ENCODE measurements around the gene CCL25. TPM values are rescaled to one million over a fixed set of nuclear protein-coding genes. Genes with fewer than 3 reads are reported as not detected.

CCL25 gene
- total RNA-seq, 4 donors from 2014 or later, result not detected

DNA sequence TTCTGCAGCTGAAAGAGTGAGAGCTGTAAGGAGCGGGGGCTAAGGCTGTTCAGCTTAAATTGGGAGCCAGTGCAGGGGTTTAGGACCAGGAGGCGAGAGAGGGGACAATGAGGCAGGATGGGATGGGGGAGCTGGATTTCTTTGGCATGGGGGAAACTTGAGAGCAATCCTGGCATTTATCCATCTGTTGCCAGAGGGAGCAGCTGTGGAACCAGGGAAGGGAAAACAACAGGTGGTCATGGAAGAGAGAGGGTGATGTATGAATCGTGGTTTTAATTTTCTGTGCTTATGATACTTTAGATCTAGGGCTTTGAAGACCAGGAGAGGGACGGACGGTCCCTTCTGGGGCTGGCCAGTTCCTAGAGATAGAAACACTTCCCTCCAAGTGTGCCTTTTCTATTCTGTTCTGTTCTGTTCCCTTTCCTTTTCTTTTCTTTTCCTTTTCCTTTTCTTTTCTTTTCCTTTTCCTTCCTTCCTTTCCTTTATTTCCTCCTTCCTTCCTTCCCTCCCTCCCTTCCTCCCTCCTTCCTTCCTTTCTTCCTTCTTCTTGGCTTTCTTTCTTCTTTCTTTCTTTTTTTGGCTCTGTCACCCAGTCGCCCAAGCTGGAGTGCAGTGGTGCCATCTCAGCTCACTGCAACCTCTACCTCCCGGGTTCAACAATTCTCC, 16.0 kb upstream of the CCL25 start:
- Histone ChIP-seq H3K27ac (replicated peaks in 1 of 4) (no peak overlapping the region), H3K9me3 (no peaks in the 10 kb centered on the region), H3K27me3 (peaks cover 0 to 39% (median 1%) of the 10 kb centered on the region in 4 donors), H3K4me1 (no peaks in the 10 kb centered on the region), H3K4me3 (no peak overlapping the region), H3K36me3 (no peaks in the 10 kb centered on the region)
- WGBS, result 52% methylated on average over 7 of the region's 7 CpGs
- no peak for DNase-seq (ENCODE audit: extremely low spot score)
- TF ChIP-seq POLR2A (IDR thresholded peaks at IDR 0.05; ENCODE audit: low read depth) (no peak), POLR2AphosphoS5 (IDR thresholded peaks at IDR 0.05) (no peak), EP300 (IDR thresholded peaks at IDR 0.05) (no peak)
- TF ChIP-seq, protein P1, sequence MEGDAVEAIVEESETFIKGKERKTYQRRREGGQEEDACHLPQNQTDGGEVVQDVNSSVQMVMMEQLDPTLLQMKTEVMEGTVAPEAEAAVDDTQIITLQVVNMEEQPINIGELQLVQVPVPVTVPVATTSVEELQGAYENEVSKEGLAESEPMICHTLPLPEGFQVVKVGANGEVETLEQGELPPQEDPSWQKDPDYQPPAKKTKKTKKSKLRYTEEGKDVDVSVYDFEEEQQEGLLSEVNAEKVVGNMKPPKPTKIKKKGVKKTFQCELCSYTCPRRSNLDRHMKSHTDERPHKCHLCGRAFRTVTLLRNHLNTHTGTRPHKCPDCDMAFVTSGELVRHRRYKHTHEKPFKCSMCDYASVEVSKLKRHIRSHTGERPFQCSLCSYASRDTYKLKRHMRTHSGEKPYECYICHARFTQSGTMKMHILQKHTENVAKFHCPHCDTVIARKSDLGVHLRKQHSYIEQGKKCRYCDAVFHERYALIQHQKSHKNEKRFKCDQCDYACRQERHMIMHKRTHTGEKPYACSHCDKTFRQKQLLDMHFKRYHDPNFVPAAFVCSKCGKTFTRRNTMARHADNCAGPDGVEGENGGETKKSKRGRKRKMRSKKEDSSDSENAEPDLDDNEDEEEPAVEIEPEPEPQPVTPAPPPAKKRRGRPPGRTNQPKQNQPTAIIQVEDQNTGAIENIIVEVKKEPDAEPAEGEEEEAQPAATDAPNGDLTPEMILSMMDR (IDR thresholded peaks at IDR 0.05), result no peak
- intact Hi-C loops (cut with DNase I), result no loop called here

DNA sequence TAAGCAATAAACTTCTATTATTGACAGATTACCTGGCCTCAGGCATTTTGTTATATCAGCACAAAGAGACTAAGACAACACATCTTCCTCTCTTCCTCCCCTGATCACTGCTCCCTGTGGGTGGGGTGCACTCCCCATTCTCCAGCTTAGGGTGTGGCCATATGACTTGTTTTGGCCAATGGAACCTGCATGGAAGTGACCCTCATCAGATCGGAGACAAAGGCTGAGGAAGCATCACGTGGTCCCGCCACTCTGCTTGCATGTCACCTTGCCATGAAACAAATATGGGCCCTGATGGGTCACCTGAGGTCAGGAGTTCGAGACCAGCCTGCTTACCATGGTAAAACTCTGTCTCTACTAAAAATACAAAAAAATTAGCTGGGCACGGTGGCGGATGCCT, 13.7 kb upstream of the CCL25 start:
- Histone ChIP-seq H3K36me3 (no peaks in the 10 kb centered on the region), H3K9me3 (no peaks in the 10 kb centered on the region), H3K27me3 (peaks cover 0 to 35% (median 1%) of the 10 kb centered on the region in 4 donors), H3K4me3 (no peak overlapping the region), H3K4me1 (no peaks in the 10 kb centered on the region), H3K27ac (replicated peaks in 1 of 4) (no peak overlapping the region)
- TF ChIP-seq EP300 (IDR thresholded peaks at IDR 0.05), result no peak
- TF ChIP-seq, protein P1 (IDR thresholded peaks at IDR 0.05), result no peak
- TF ChIP-seq POLR2A (IDR thresholded peaks at IDR 0.05; ENCODE audit: low read depth), result no peak
- TF ChIP-seq POLR2AphosphoS5 (IDR thresholded peaks at IDR 0.05), result no peak
- intact Hi-C loops (cut with DNase I), result no loop called here
- 64% methylated on average over 6 of the region's 6 CpGs for WGBS
- DNase-seq (ENCODE audit: extremely low spot score), result no peak

DNA sequence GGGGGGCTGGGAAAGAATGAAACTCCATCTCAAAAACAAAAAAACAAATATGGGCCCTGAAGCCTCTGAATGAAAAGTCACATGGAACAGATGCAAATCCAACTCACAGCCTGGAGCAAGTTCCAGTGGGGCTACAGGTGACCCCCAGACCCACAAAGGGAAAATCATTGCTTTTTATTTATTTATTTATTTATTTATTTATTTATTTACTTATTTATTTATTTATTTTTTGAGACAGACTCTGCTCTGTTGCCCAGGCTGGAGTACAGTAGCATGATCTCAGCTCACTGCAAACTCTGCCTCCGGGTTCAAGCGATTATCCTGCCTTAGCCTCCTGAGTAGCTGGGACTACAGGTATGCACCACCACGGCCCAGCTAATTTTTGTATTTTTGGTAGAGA, 13.3 kb upstream of the CCL25 start:
- Histone ChIP-seq H3K36me3 (no peaks in the 10 kb centered on the region), H3K27ac (replicated peaks in 1 of 4) (no peak overlapping the region), H3K27me3 (peaks cover 0 to 38% (median 1%) of the 10 kb centered on the region in 4 donors), H3K4me3 (no peak overlapping the region), H3K4me1 (no peaks in the 10 kb centered on the region), H3K9me3 (no peaks in the 10 kb centered on the region)
- TF ChIP-seq EP300 (IDR thresholded peaks at IDR 0.05) (no peak), POLR2A (IDR thresholded peaks at IDR 0.05; ENCODE audit: low read depth) (no peak), POLR2AphosphoS5 (IDR thresholded peaks at IDR 0.05) (no peak)
- TF ChIP-seq, protein P1 (IDR thresholded peaks at IDR 0.05), result no peak
- intact Hi-C loops (cut with DNase I), result no loop called here
- WGBS, result 97% methylated on average over 3 of the region's 3 CpGs
- DNase-seq (ENCODE audit: extremely low spot score), result no peak

DNA sequence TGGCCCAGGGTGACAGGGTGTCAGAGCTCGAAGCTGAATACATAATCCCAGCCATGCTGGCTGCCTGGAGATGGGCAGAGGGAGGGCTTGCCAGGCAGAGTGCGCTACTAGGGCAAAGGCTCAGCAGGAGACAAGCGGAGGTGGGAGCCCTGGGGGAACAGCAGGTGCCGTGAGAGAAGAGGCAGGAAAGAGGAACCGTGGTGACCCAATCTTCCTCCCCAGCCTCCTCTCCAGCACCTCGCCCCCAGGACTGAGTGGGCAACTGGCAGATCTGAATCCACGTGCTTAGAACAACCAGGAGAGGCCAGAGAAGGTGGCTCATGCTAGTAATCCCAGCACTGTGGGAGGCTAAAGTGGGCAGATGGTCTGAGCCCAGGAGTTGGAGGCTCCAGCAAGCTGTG, 11.0 kb upstream of the CCL25 start:
- H3K4me3 ChIP-seq, result no peak overlapping the region
- no peaks in the 10 kb centered on the region for H3K36me3 ChIP-seq
- intact Hi-C loops (cut with DNase I), result no loop called here
- no peak overlapping the region for H3K27ac ChIP-seq (replicated peaks in 1 of 4)
- peaks cover 0 to 41% (median 1%) of the 10 kb centered on the region in 4 donors for H3K27me3 ChIP-seq
- H3K9me3 ChIP-seq, result no peaks in the 10 kb centered on the region
- WGBS, result 55% methylated on average over 7 of the region's 7 CpGs
- no peak for TF ChIP-seq POLR2A (IDR thresholded peaks at IDR 0.05; ENCODE audit: low read depth)
- no peak for DNase-seq (ENCODE audit: extremely low spot score)
- no peaks in the 10 kb centered on the region for H3K4me1 ChIP-seq

DNA sequence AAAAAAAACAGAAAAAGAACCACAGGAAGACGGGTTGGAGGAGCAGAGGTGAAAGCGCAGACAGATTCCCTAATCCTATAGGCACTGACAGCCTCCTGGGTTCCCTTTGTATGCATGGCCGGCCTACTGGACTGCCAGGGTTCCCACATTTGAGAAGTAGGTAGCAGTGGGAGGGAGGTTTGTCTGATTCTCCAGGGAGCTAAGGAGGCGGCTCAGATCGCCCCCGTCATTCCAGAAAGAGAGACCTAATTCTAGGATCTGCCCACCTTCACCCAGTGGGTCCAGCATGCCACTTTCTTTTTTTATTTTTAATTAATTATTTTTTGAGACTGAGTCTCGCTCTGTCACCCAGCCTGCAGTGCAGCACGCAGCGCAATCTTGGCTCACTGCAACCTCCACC, 9.7 kb upstream of the CCL25 start:
- TF ChIP-seq EP300 (IDR thresholded peaks at IDR 0.05), result no peak
- TF ChIP-seq POLR2AphosphoS5 (IDR thresholded peaks at IDR 0.05), result no peak
- no peak for TF ChIP-seq POLR2A (IDR thresholded peaks at IDR 0.05; ENCODE audit: low read depth)
- TF ChIP-seq, protein P1 (IDR thresholded peaks at IDR 0.05), result no peak
- no peaks in the 10 kb centered on the region for H3K9me3 ChIP-seq

More for the DNA sequence above, 9.7 kb upstream of the CCL25 start:
- H3K36me3 ChIP-seq, result no peaks in the 10 kb centered on the region
- peaks cover 0 to 33% (median 1%) of the 10 kb centered on the region in 4 donors for H3K27me3 ChIP-seq
- DNase-seq (ENCODE audit: extremely low spot score), result no peak
- H3K4me3 ChIP-seq, result no peak overlapping the region
- no peak overlapping the region for H3K27ac ChIP-seq (replicated peaks in 1 of 4)
- H3K4me1 ChIP-seq, result no peaks in the 10 kb centered on the region
- intact Hi-C loops (cut with DNase I), result no loop called here
- 92% methylated on average over 9 of the region's 9 CpGs for WGBS
